Measurements from ENCODE around the gene DOCK3. TPM values are rescaled to one million over a fixed set of nuclear protein-coding genes. Genes with fewer than 3 reads are reported as not detected.

Gene DOCK3
- total RNA-seq, 4 donors from 2014 or later, result 2.1 to 8.6 (median 2.9) TPM

- no peak for TF ChIP-seq POLR2AphosphoS5 (IDR thresholded peaks at IDR 0.05)
- no peak for TF ChIP-seq POLR2A (IDR thresholded peaks at IDR 0.05)
- TF ChIP-seq, protein P1, sequence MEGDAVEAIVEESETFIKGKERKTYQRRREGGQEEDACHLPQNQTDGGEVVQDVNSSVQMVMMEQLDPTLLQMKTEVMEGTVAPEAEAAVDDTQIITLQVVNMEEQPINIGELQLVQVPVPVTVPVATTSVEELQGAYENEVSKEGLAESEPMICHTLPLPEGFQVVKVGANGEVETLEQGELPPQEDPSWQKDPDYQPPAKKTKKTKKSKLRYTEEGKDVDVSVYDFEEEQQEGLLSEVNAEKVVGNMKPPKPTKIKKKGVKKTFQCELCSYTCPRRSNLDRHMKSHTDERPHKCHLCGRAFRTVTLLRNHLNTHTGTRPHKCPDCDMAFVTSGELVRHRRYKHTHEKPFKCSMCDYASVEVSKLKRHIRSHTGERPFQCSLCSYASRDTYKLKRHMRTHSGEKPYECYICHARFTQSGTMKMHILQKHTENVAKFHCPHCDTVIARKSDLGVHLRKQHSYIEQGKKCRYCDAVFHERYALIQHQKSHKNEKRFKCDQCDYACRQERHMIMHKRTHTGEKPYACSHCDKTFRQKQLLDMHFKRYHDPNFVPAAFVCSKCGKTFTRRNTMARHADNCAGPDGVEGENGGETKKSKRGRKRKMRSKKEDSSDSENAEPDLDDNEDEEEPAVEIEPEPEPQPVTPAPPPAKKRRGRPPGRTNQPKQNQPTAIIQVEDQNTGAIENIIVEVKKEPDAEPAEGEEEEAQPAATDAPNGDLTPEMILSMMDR (IDR thresholded peaks at IDR 0.05), result no peak
- no peak for TF ChIP-seq EP300 (IDR thresholded peaks at IDR 0.05)
- Histone ChIP-seq H3K36me3 (no peaks in the 10 kb centered on the region), H3K27me3 (no peaks in the 10 kb centered on the region), H3K4me3 (no peak overlapping the region), H3K9me3 (no peaks in the 10 kb centered on the region), H3K27ac (no peak overlapping the region), H3K4me1 (no peaks in the 10 kb centered on the region)
- 100% methylated on average over 1 of the region's 1 CpG for WGBS
- DNase-seq (ENCODE audit: low spot score in 2 of 2), result no peak
These were observed 657.4 kb downstream of the DOCK3 start for GRCh38 chr3:51332156-51332555.

DNA sequence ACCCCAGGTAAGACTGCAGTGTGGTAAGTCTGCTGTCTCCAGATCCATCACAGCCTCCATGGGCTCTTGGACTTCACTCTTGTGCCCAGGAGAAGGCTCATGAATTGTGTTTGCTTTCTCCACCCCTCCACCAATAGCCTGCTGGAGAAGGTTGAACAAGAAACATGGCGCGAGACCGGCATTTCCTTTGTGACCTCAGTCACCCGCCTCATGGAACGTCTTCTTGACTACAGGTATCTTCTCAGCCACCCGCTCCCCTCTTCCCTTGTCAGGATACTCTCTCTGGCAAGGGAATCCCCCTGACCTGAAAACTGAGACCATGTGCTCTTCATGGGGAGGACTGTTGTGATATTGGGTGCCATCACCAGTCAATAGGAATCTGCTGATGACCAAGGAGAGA is 658.3 kb downstream of the DOCK3 start:
- no peak overlapping the region for H3K27ac ChIP-seq
- H3K9me3 ChIP-seq, result no peaks in the 10 kb centered on the region
- H3K27me3 ChIP-seq, result no peaks in the 10 kb centered on the region
- H3K4me3 ChIP-seq, result no peak overlapping the region
- WGBS, result 94% methylated on average over 6 of the region's 6 CpGs
- H3K36me3 ChIP-seq, result no peaks in the 10 kb centered on the region
- DNase-seq (ENCODE audit: low spot score in 2 of 2), result no peak
- H3K4me1 ChIP-seq, result no peaks in the 10 kb centered on the region
- TF ChIP-seq POLR2A (IDR thresholded peaks at IDR 0.05) (no peak), EP300 (IDR thresholded peaks at IDR 0.05) (no peak), POLR2AphosphoS5 (IDR thresholded peaks at IDR 0.05) (no peak)
- TF ChIP-seq, protein P1 (IDR thresholded peaks at IDR 0.05), result no peak

GRCh38 chr3:51336261-51336660 is 661.5 kb downstream of the DOCK3 start:
- no peaks in the 10 kb centered on the region for H3K9me3 ChIP-seq
- H3K27ac ChIP-seq, result no peak overlapping the region
- H3K36me3 ChIP-seq, result no peaks in the 10 kb centered on the region
- H3K4me1 ChIP-seq, result peaks cover 19% of the 10 kb centered on the region
- H3K27me3 ChIP-seq, result no peaks in the 10 kb centered on the region
- 82% methylated on average over 1 of the region's 1 CpG for WGBS
- DNase-seq (ENCODE audit: low spot score in 2 of 2), result no peak
- TF ChIP-seq POLR2A (IDR thresholded peaks at IDR 0.05), result no peak
- TF ChIP-seq, protein P1 (IDR thresholded peaks at IDR 0.05), result no peak
- TF ChIP-seq EP300 (IDR thresholded peaks at IDR 0.05), result no peak
- TF ChIP-seq POLR2AphosphoS5 (IDR thresholded peaks at IDR 0.05), result no peak
- no peak overlapping the region for H3K4me3 ChIP-seq

DNA sequence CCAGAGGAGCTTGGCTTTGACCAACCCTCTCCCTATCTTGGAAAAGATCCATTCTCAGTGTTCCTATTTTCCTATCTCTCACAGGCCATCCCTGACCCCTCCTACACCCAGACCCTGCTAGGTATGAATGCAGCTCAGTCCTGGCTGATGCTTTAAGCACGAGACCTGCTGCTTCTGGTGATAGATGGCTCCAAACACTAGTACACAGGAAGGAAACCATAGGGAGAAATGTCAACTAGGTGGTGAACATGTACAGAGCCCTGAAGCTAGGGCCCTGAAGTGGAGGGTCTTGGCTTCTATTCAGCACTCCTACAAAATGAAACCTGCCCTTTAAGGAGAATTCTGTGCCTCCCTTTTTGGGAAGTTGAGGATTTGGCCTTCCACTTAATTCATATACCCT is 662.9 kb downstream of the DOCK3 start:
- no peak overlapping the region for H3K4me3 ChIP-seq
- DNase-seq (ENCODE audit: low spot score in 2 of 2), result no peak
- H3K4me1 ChIP-seq, result peaks cover 20% of the 10 kb centered on the region
- H3K27me3 ChIP-seq, result no peaks in the 10 kb centered on the region
- 71% methylated on average over 1 of the region's 1 CpG for WGBS
- H3K27ac ChIP-seq, result no peak overlapping the region
- H3K36me3 ChIP-seq, result no peaks in the 10 kb centered on the region
- no peaks in the 10 kb centered on the region for H3K9me3 ChIP-seq
- TF ChIP-seq POLR2A (IDR thresholded peaks at IDR 0.05), result no peak
- TF ChIP-seq POLR2AphosphoS5 (IDR thresholded peaks at IDR 0.05), result no peak
- TF ChIP-seq, protein P1 (IDR thresholded peaks at IDR 0.05), result no peak
- no peak for TF ChIP-seq EP300 (IDR thresholded peaks at IDR 0.05)

- no peak for DNase-seq (ENCODE audit: low spot score in 2 of 2)
- Histone ChIP-seq H3K27me3 (no peaks in the 10 kb centered on the region), H3K36me3 (no peaks in the 10 kb centered on the region), H3K9me3 (no peaks in the 10 kb centered on the region), H3K4me1 (peaks cover 20% of the 10 kb centered on the region), H3K27ac (no peak overlapping the region), H3K4me3 (no peak overlapping the region)
- TF ChIP-seq EP300 (IDR thresholded peaks at IDR 0.05) (no peak), POLR2AphosphoS5 (IDR thresholded peaks at IDR 0.05) (no peak), POLR2A (IDR thresholded peaks at IDR 0.05) (no peak)
- TF ChIP-seq, protein P1 (IDR thresholded peaks at IDR 0.05), result no peak
- WGBS, result 79% methylated on average over 3 of the region's 3 CpGs
These were observed 663.9 kb downstream of the DOCK3 start for GRCh38 chr3:51338632-51339031.
